Stimulated activated CD4-positive, alpha-beta T cell treated with anti-CD3 and anti-CD28 coated beads, Interleukin-2, amount 100 ng/mL, for 48 hours (primary cell): ENCODE results near the gene OPA1.

Source experiments
- DNase-seq, 2 donors: peaks; one replicate each; pipeline ENCODE4 v3.0.0-alpha.2; 2020

Gene OPA1

DNA sequence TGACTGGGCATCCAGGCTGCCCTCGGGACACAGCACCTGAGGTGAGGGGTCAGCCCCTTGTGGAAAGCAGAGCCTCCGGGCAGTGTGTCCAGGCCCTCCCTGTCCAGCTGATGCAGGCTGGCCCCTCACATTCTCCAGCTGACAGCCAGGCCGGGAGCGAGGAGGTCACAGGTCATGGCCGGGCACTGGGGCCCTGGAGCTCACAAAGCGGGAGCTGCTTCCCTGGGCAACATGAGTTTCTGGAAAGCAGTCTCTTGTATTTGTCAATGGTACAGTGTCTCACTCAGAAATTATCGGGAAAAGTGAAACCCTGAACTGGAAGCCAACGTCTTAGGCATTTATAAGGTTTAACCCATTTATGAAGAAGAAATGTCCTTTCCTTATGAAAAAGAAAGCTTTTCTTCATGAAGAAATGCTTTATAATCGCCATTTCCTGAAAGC, 118.5 kb downstream of the OPA1 start:
- no peak for DNase-seq

DNA sequence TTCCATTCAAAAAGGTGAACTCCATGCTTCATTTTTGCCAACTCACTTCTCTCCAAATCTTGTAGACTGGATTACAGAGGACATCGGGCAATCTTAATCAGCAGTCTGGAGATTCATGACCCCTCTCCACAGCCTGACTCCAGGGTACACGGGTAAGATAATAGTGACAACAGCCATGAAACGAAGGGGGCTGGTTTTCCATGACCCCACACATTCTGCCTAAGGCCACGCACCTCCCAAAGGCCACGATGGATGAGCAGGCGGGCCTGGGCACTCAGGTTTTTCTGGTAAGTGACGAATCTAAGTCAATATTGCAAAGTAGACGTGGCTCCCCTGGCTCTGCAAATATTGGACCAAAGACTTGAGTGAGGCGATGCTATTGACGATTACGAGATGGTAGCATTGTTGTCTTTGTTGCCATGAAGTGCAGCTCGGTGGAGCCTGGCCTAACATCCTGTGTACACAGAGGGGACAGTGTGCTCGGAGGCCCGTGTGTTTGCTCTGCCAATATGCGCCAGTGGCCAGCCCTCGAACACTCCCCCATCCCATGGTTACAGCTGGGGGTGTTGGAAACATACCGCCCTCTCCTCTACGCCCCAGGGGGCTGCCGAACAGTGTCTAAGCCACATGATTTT, 119.1 kb downstream of the OPA1 start:
- DNase-seq, result no peak

DNA sequence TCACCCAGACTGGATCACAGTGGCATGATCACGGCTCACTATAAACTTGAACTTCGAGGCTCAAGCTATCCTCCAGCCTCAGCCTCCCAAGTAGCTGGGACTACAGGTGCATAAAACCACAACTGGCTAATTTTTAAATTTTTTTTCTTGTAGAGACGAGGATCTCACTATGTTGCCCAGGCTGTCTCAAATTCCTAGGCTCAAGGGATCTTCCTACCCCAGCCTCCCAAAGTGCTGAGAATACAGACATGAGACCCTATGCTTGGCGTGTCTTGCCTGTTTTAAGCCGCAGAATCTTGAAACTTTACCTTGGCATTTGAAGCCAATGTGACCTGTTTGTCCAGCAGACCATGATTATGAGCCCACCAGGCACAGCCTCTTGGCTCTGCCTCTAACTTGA, 119.9 kb downstream of the OPA1 start:
- DNase-seq, result no peak

DNA sequence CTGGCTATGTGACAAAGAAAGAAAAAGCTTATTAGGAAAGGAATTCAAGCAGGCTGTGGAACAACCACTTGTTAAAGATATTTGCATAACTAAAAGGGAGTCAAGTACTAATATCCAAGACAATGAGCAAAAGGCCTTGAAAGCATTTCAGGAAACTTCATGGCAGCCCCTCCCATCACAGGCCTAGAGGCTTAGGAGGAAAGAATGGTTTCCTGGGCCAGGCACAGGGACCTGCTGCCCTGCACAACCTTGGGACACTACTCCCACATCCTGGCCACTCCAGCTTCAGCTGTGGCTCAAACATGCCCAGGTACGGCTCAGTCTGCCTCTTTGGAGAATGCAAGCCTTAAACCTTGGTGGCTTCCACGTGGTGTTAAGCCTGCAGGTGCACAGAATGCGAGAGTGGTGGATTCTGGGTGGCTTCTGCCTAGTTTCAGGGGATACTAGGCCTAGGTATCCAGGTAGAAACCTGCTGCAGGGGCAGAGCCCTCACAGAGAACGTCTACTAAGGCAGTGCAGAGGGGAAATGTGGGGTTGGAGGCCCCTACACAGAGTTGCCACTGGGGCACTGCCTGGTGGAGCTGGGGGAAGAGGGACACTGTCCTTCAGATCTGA, 121.6 kb downstream of the OPA1 start:
- no peak for DNase-seq

DNA sequence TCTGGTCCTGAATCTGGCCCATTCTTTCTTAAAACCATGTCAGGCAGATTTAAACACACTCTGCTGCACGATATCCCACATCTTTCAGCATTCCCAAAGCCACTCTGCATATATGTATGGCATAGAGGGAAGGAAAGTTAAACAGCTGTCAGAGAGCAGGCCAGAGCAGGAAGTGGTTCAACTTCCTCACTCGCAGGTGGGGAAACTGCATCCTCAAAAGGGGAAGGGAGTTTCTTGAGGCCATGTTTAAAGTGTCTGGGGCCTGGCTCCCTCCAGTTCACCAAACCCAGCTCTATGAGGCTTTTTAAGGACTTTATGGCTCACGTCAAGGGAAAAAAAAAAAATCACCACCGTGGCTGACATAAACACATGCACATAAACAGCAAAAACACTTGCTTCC, 123.1 kb downstream of the OPA1 start:
- no peak for DNase-seq

DNA sequence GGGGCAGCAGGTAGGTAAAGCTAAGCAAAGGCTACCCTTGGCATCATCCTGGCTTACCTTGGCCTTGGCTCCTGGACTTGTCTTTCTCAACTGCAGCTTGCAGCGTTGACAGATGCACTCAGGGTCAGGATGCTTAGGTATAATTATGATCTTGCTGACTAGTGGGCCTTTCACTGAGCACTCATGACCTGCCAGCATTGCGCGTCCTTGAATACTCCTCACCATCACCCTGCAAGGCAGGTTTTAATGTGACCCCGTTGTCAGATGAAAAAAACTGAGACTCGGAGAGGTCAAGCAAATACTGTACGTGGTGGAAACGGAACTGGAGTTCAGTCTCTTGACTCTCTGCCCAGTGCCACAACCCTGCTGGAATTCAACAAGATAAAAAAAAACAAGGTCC, 126.7 kb downstream of the OPA1 start:
- DNase-seq, result no peak

DNA sequence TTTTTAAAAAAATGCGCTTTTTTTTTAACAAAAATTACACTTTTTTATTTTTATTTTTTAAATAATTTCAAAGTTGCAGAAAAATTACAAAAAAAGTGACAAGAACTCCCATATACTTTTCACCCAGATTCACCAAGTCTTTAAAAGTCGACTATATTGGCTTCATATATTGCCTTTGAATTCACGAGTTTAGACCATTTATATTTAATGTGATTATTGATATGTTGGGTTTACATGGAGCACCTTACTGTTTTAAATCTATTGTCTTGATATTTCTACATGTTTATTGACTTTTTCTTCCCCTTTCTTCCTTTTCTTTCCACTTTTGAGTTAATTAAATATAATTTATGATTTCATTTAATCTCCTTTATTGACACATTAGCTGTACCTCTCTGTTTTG, 127.2 kb downstream of the OPA1 start:
- no peak for DNase-seq

DNA sequence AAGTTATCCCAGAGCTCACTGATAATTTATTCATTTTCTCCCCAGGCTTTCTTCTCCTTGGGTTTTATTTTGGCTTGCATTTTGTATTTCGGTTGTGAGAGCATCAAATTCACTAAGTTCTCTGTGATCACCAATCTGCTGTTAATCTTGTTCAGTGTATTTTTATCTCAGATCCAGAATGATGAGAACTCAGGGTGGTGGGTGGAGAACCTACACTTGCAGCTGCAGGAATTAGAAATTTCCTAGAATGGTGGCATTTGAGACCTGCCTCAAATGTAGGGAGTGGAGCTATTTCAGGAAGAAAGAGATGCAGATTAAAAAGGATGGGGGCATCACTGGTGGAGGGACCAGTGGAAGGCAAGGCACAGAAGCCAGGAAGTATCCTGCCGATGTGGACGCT, 129.6 kb downstream of the OPA1 start:
- no peak for DNase-seq

DNA sequence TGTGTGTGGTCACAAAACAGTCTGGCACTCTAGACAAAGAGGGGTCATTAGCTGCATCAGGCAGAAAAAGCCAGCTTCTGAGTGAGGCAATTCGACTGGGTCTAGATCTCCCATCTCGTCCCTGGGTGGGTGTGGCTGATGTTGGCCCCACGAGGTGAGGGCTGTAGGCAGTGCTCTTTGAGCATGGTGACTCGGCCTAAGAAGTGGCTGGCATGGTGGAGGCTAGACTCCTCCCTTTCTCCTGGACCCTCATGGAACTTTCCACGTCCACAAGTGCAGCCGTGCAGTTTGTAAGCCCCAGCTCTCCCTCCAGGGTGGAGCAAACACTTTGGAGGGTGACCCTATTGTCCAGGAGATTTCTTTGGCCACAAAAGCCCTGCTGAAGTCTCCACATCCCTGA, 134.1 kb downstream of the OPA1 start:
- no peak for DNase-seq

DNA sequence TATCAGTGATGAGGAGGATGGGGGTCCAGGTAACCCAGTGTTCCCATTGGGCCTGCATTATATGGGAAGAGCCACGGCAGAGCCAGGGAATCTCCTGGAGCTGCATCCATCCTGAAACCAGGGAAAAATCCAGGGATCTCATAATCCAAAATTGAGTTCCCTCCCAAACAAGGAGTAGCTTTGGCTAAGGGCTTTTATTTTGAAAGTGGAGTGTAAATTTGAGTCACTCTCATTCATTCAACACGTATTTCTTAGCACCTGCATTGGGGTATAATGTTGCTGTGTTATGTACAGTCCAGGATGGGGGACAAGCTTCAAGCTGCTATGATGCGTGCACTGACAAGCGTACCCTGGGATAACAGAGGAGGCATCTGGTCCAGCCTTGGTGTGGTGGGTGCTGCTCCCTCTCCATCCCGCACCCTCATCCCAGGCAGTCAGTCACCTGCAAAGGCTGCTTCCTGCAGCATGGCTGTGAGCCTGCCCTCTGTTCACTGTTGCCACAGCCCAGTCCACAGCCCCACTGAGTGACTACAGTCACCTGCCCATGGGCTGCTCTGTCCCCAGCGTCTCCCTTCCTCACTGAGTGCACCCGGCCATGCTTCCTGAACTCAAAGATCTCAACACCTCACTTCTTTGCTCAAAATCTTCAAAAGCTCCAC, 135.6 kb downstream of the OPA1 start:
- no peak for DNase-seq

DNA sequence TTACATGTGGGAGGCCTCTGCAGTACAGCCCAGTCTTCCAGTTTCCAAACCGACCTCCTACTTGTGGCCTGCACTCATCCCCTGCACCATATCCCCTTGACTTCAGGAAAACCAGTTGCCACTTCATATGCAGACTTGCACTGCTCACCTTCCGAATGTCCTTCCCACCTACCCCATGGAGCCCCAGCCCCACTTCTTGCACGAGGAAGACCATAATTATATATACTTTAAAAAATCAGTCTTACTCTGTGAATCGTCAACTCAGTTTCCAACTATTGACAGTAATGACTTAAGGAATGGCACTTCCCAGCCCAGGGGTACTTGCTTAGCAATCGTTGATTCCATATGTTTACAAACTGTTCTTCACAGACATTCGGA, 136.1 kb downstream of the OPA1 start:
- DNase-seq, result no peak

DNA sequence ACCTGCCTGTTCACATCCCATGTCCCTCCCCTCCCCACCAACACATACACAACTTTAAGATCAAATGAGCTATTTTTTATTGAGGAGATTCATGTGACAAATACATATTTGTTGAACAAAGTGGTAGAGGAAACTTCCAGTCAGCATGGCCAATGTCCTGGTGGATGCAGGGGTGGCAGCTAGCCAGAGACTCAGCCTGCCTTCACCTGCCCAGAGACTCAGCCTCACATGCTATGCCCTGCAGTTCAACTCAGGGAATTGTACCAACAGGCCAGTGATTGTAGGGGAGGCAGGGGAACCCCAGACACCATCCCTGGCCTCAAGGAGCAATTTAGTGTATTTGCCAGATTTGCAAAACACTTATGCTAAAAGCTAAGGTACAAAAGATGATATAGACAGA, 136.6 kb downstream of the OPA1 start:
- DNase-seq, result no peak

DNA sequence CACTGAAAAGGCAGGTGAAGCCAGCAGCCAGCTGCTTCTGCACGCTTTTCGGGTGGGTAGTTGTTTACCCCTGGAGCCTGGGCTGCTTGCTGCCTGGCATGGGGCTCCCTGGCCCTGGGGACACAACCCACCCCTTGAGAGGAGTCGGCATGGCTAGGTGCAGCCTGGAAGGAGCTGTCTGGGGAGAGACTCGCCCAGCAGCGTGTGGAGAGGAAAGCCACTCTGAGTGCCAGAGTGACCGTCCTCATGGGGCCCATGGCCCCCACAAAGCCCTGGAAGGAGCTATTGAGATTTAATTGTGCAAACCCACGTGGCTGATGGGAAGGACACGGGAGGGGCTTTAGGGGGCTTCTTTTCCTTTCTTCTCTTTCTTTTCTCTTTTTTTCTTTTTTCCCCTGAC, 137.5 kb downstream of the OPA1 start:
- no peak for DNase-seq

DNA sequence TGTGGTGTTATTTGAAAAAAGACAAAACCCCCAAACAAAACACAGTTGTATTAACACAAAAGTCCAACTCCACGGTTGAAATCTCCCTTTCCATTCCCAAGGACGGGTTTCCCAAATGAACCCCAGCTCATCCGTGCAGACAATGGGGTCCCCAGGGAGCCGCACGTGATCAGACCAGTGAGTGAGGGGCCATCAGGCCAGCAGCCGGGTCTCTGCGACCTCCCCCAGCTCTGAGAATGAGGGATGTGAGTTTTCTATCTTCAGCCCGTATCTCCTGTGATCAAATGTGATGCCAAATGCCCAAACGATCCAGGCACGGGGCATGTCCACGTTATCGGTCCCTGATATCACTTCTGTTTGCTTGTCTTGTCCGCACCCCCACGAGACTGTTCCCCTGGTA, 138.0 kb downstream of the OPA1 start:
- DNase-seq, result no peak

DNA sequence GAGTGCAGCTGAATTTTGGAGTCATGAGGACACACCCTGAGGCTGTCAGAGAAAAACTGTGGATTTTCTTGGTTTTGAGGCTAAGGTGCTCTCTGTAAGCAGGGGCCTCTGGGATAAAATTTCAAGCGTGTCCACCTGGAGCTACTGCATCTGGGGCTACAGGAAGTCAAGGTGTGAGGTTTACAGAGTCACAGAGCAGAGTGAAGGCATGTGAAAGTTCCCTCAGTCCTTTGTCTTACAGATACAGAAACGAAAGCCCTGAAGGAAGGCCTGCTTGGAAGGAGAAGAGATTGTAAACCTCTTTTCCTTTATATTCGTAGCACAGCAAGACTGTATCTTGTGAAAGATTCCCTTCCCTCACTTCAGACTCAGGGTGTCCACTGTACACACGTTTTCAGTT, 138.6 kb downstream of the OPA1 start:
- no peak for DNase-seq

DNA sequence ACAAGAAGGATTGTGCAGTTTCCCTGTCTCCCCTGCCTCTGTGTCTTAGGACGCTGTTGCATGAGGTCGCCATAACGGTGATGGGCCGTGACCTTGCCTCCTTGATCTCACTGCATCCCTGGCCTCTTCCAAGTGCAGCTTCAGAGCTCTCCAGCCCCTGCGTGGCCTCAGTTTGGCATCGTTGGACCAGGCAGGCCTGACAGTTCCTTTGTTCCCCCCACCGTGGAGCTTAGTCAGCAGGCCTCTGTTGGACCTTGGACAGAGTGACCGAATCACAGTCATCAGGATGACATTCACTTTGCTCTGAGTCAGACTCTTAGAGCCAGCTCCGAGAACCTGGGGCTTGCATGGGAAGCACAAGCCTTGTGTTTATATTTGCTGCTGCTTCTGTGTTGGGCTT, 139.4 kb downstream of the OPA1 start:
- no peak for DNase-seq

DNA sequence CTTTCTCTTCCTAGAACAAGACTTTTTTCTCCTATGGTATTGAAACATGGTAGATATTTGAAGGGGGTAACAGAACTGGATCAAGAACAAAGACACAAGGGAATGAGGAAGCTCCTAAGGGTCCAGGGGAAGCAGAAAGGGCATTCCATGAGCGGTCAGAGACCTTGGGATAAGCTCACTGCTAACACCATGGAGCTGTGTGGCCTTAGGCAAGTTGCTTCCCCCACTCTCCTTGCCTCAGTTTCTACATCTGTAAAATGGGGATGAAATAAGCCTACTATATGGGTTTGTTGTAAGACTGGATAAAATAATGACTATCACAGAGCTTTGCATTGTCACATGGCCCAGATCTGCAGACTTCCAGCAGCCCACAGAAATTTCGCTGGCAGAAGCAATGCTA, 139.8 kb downstream of the OPA1 start:
- DNase-seq, result no peak

DNA sequence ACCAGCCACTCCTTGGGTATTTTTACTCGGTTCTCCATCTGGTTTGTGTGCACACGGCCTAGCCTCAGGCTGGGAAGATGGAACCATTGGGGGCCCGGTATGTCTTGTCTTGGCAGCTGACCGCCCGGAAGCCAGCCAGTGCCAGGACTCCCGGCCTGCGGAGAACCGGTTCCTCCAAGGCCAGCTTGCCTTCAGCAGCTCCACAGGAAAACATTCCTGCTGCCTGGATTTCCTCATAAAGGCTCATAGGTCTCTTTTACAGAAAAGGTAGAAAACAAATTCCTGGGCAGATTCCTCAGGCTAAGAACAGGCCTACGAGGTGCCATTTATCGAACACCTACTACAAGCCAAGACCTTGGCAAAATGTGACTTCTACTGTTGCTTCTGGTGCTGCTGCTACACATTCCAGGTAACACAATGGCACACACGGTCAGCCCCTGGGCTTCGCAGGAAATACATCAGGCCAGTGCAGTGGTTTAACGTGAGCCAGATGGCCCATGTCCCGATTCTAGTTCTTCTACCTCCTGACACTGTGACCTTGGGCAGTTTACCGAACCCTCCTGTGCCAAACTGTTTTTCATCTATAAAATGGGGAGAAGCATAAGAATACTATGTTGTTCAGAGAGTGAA, 141.8 kb downstream of the OPA1 start:
- no peak for DNase-seq

DNA sequence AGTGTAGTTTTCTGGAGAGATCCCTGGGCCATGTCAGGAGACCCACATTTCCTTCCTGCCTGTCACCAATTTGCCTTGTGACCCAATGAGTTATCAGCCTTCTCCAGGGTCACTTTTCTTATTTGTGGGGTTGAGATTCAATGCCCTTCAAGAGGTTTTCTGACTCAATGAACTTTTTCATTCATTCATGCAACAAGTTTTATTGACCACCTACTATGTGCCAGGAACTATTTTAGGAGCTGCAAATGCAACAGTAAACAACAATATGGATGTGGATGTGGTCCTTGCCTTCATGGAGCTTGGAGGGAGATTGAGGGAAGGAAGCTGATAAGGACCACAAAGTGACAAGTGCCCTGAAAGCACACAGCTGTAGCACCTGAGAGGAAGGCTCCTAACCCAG, 142.8 kb downstream of the OPA1 start:
- DNase-seq, result no peak

DNA sequence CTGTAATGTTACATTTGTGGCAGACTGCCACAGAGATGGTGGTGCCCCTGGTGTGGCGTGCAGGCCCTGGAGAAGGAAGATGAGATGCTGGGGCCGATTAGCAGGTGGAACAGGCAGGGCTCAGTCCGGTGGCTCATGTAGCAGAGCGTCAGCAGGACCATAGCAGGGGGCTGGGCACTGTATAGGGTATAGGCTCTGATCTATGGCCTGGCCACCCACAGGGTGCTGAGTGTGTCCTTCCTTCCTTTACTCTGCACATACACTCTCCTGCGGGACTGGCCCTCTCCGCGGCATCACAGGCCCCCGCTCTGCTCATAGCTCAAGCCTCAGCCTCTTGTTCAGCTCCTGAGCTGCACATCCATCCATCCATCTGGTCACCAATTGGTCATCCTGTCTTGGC, 143.6 kb downstream of the OPA1 start:
- no peak for DNase-seq

DNA sequence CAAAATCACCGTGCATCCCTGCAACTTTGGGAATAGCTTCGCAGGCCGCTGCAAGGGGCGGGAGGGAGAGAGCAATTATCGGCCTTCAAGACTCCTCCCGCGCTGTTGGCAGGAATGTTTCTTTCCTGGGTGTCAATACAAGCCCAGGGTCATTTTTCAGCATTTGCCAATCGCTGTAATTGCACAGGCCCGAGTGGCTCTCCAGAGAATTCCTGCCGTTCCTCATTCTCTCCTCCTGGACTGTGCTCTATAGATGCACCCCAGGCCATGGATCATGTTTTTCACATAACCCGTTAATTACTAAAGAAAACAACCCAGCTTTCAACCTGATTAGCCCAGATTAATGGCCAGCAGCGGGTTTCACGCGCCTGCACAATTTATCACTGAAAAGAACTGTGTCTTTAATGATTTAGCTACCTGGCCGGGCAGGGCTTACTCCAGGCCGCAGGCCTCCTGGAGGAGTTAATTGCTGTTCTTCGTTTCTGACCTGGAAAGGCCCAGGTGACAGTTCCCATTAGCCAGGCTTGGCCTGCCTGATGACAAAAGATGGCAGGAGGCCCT, 144.3 kb downstream of the OPA1 start:
- DNase-seq, result no peak

DNA sequence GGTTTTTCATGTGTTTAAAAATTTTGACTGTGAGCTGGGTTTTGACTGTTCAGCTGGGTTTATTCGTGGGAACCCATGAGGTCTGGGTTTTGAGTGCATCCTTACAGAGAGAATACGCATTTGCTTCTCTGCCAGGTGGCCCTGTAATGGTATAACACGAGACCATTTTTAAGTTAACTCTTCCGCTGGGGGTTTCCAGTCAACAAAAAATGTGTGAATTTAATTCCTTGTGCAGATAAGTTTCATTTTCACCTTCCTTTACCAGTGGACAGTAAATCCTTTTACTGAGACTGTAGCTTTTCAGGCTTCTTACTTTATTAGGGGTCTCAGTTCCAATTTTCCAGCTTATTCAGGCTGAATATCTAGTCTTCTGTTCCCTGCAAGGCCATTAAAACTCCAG, 149.6 kb downstream of the OPA1 start:
- no peak for DNase-seq

DNA sequence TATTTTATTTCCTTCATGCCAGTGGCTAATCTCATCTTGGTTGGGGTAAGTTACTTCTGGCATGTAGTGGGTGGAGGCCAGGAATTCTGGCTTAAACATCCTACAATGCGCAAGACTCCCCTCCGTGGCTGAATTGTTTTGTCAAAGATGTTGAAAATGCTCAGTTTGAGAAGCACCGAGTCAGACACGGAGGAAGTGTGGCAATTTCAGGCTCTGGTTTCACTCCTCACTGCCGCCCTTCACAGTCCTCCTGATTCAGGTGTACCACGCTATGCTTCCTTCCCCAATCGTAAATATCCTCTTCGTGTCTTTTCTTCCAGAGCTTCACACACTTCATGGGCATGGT, 150.7 kb downstream of the OPA1 start:
- no peak for DNase-seq
